Natural killer cell treated with Interleukin-12 subunit alpha and Interleukin-12 subunit beta and Interleukin-15 and Interleukin-18, amount 100 ng/mL, for 72 hours (primary cell): ENCODE data around the gene DHDDS. TPM values are rescaled to one million over a fixed set of nuclear protein-coding genes. Genes with fewer than 3 reads are reported as not detected.
"Not testable (repeated sequence)": the region's sequence is repeated elsewhere in the genome, so short reads cannot be mapped to it uniquely, and the experiment has no call there.

Experiments used
- ATAC-seq, 2 donors: fragments of 150-1000 bp; cut with Tn5 transposase in 1 of 2; sonication (Bioruptor Pico), chemical (Tn5 transposase) in 1 of 2; 2 replicates each; pipeline ENCODE4 v1.10.0; 2021
- DNase-seq: peaks from one replicate; pipeline ENCODE4 v3.0.0; 2022; ENCODE audit warnings: low spot score
- H3K27ac Mint-ChIP-seq, 2 donors: 1 replicate in 1 of 2; 2 replicates in 1 of 2; pipeline ENCODE4 v1.8.0; 2022; ENCODE audit warnings: mixed read lengths in 2 of 2, mild to moderate bottlenecking in 1 of 2, moderate library complexity in 1 of 2
- H3K27me3 Mint-ChIP-seq, 2 donors: 1 replicate in 1 of 2; 2 replicates in 1 of 2; pipeline ENCODE4 v1.8.0; 2022; ENCODE audit warnings: mixed read lengths in 2 of 2
- H3K36me3 Mint-ChIP-seq: one replicate; pipeline ENCODE4 v1.8.0; 2022; ENCODE audit warnings: mixed read lengths
- H3K4me1 Mint-ChIP-seq, 2 donors: 1 replicate in 1 of 2; 2 replicates in 1 of 2; pipeline ENCODE4 v1.8.0; 2022; ENCODE audit warnings: low read depth in 2 of 2, mixed read lengths in 2 of 2, mild to moderate bottlenecking in 1 of 2
- H3K4me3 Mint-ChIP-seq: one replicate; pipeline ENCODE4 v1.8.0; 2022; ENCODE audit warnings: mixed read lengths
- H3K9me3 Mint-ChIP-seq: 2 replicates; pipeline ENCODE4 v1.8.0; 2022; ENCODE audit warnings: mixed read lengths
- total RNA-seq, 2 donors: library from RNA; stranded (reverse); gene quantifications; one replicate each; pipeline ENCODE4 v1.2.3, GENCODE V29; 2022

The DHDDS gene
- total RNA-seq, 2 donors from 2014 or later = 63.5 to 87.7 TPM

DNA sequence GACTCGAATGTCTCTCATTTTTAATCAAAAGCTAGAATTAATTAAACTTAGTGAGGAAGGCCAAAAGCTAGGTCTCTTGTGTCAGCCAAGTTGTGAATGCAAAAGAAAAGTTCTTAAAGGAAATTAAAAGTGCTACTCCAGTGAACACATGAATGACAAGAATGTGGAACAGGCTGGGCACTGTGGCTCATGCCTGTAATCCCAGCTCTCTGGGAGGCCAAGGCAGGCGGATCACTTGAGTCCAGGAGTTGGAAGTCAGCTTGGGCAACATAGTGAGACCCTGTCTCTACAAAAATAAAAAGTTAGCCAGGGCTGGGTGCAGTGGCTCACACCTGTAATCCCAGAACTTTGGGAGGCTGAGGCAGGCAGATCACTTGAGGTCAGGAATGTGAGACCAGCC lies 78.6 kb downstream of the DHDDS start:
- H3K36me3 Mint-ChIP-seq, H3K27ac Mint-ChIP-seq, H3K4me3 Mint-ChIP-seq, H3K27me3 Mint-ChIP-seq, H3K9me3 Mint-ChIP-seq, ATAC-seq, DNase-seq, H3K4me1 Mint-ChIP-seq: not testable (repeated sequence)

DNA sequence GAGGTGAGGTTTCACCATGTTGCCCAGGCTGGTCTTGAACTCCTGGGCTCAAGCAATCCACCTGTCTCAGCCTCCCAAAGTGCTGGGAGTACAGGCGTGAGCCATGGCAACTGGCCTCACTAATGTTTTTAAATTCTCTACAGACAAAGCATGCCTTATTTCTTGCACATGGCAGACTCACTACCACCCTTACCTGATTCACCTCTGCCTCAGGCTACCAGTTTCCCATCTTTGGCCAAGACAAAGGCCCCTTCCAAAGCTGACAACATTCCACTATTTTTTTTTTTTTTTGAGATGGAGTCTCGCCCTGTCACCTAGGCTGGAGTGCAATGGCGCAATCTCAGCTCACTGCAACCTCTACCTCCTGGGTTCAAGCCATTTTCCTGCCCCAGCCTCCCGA lies 83.7 kb downstream of the DHDDS start:
- H3K27me3 Mint-ChIP-seq, H3K4me3 Mint-ChIP-seq, DNase-seq, ATAC-seq, H3K36me3 Mint-ChIP-seq, H3K27ac Mint-ChIP-seq, H3K9me3 Mint-ChIP-seq, H3K4me1 Mint-ChIP-seq: not testable (repeated sequence)

DNA sequence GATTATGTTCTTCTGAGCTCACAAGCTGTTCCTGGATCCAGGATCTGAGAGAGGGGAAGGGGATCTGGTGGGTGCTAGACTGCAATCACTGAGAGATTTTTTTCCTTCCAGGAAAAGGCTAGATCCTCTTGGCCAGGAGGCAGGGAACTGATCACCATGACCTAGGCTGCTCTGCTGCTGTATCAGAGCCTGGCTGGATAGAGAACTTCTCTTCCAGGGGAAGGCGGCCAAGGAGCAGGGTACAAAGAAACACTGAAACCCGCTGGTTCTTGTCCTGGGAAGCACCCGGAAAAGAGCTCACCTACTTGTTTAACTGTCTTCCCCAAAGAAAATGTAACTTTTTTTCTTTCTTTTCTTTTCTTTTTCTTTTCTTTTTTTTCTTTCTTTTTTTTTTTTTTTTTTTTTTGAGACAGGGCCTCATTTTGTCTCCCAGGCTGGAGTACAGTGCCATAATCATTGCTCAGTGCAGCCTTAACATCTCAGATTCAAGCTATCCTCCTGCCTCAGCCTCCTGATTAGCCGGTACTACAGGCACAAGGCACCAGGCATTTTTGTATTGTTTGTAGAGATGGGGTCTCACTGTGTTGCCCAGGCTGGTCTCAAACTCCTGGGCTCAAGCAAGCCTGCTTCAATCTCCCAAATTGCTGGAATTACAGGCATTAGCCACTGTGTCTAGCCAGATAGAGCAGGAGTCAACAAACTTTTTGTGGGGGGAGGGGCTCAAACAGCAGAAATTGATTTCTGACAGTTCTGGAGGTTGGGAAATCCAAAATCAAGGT lies 85.1 kb downstream of the DHDDS start:
- Mint-ChIP-seq H3K36me3 (no peaks in the 10 kb centered on the region), H3K4me3 (no peak overlapping the region), H3K9me3 (no peaks in the 10 kb centered on the region), H3K4me1 (no peaks in the 10 kb centered on the region), H3K27ac (no peak overlapping the region), H3K27me3 (no peaks in the 10 kb centered on the region)
- ATAC-seq = no peak
- no peak for DNase-seq

DNA sequence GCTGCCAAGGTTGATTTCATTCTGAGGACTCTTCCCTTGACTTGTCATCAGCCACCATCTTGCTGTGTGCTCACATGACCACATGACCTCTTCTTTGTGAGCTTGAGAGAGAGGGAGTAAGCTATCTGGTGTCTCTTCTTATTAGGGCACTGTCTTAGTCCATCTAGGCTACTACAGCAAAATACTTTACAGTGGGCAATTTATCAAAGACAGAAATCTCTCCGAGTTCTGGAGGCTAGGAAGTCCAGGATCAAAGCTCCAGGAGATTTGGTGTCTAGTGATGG lies 85.6 kb downstream of the DHDDS start:
- no peak for ATAC-seq
- Mint-ChIP-seq H3K4me3 (no peak overlapping the region), H3K27me3 (no peaks in the 10 kb centered on the region), H3K9me3 (no peaks in the 10 kb centered on the region), H3K27ac (no peak overlapping the region), H3K36me3 (no peaks in the 10 kb centered on the region), H3K4me1 (no peaks in the 10 kb centered on the region)
- DNase-seq = no peak

DNA sequence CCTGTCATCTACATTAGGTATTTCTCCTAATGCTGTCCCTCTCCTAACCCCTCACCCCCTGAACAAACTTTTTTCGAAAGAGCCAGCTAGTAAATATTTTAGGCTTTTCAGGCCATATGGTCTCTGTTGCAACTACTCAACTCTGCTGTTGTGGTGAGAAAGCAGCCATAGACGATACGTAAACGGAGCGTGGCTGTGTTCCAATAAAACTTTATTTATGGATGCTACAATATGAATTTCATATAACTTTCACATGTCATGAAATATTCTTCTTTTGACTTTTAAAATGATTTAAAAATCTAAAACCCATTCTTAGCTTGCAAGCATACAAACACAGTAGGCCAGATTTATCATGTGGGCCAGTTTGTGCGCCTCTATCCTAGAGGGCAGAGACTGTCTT lies 86.2 kb downstream of the DHDDS start:
- DNase-seq (no peak), ATAC-seq (no peak)
- no peaks in the 10 kb centered on the region for H3K9me3 Mint-ChIP-seq
- H3K27me3 Mint-ChIP-seq = no peaks in the 10 kb centered on the region
- no peak overlapping the region for H3K4me3 Mint-ChIP-seq
- H3K27ac Mint-ChIP-seq = no peak overlapping the region
- no peaks in the 10 kb centered on the region for H3K36me3 Mint-ChIP-seq
- H3K4me1 Mint-ChIP-seq = no peaks in the 10 kb centered on the region

DNA sequence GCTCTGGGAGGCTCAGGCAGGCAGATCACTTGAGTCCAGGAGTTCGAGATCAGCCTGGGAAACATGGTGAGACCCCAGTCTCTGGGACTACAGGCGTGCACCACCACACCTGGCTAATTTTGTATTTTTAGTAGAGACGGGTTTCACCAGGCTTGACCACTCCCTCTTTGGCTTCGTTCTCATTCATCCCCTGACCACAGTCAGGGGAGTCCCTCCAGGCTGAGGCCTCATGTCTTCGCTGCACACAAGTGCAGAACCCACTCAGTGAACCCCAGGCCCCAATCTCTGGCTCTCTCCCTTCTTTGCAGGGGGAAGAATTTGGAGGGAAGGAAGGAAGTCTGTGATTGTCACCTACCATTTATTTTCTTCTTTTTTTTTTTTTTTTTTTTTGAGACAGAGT lies 88.2 kb downstream of the DHDDS start:
- Mint-ChIP-seq H3K27me3 (peaks cover 8 to 10% of the 10 kb centered on the region in 2 donors), H3K4me1 (no peaks in the 10 kb centered on the region), H3K9me3 (no peaks in the 10 kb centered on the region), H3K27ac (no peak overlapping the region), H3K4me3 (no peak overlapping the region), H3K36me3 (no peaks in the 10 kb centered on the region)
- ATAC-seq (no peak), DNase-seq (no peak)

Other genes starting within 250 kb of the DHDDS start
- not detected for gene CATSPER4, start 241.7 kb upstream of the DHDDS start, total RNA-seq
- 10 to 100 TPM; 21.0 to 57.5 TPM for gene CEP85, start 198.1 kb upstream of the DHDDS start, total RNA-seq
- gene SH3BGRL3, start 152.2 kb upstream of the DHDDS start, total RNA-seq = 100 to 1,000 TPM; 203 to 249 TPM
- gene UBXN11, start 125.7 kb upstream of the DHDDS start, total RNA-seq = 10 to 100 TPM in 1 of 2 donors, 1 to 10 TPM in 1; 9.9 to 24.8 TPM
- 10 to 100 TPM in 1 of 2 donors, 1 to 10 TPM in 1; 8.1 to 17.2 TPM for gene CD52, start 114.4 kb upstream of the DHDDS start, total RNA-seq
- under 1 TPM in 1 of 2 donors, not detected in 1; 0.95 TPM for gene CRYBG2, start 78.2 kb upstream of the DHDDS start, total RNA-seq
- gene ZNF683, start 59.6 kb upstream of the DHDDS start, total RNA-seq = not detected
- gene LIN28A, start 21.5 kb upstream of the DHDDS start, total RNA-seq = not detected
- gene HMGN2, start 40.1 kb downstream of the DHDDS start, total RNA-seq = 100 to 1,000 TPM; 493 to 648 TPM
- 100 to 1,000 TPM; 324 to 369 TPM for gene RPS6KA1, start 97.4 kb downstream of the DHDDS start, total RNA-seq